Measurements from ENCODE around the gene RRBP1.

DNA sequence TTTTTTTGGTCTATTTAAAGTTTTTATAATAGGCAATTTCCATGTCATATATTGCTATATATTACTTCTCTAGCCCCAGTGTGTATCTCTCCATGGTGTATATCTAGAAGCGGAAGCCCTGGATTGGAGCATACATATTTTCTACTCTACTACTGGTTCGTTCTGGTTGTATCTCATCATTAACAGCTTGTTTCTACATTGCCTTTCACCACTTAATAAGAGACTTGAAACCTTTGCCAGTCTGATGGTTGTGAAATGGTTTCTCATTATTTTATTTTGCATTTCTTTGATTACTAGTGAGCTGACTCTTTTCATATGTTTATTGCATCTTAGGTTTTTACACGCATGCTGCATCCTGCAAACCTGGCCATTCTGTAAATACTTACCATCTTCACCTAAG is 108.6 kb downstream of the RRBP1 start:
- no peak for TF ChIP-seq POLR2AphosphoS5 (IDR thresholded peaks at IDR 0.05; ENCODE audit: insufficient read depth in 1 of 2, low read depth in 1 of 2)
- TF ChIP-seq, protein P1, sequence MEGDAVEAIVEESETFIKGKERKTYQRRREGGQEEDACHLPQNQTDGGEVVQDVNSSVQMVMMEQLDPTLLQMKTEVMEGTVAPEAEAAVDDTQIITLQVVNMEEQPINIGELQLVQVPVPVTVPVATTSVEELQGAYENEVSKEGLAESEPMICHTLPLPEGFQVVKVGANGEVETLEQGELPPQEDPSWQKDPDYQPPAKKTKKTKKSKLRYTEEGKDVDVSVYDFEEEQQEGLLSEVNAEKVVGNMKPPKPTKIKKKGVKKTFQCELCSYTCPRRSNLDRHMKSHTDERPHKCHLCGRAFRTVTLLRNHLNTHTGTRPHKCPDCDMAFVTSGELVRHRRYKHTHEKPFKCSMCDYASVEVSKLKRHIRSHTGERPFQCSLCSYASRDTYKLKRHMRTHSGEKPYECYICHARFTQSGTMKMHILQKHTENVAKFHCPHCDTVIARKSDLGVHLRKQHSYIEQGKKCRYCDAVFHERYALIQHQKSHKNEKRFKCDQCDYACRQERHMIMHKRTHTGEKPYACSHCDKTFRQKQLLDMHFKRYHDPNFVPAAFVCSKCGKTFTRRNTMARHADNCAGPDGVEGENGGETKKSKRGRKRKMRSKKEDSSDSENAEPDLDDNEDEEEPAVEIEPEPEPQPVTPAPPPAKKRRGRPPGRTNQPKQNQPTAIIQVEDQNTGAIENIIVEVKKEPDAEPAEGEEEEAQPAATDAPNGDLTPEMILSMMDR (IDR thresholded peaks at IDR 0.05): no peak

Measured in vagina (tissue), 2 donors.